ENCODE data around the gene CTXN1.
"Not testable (repeated sequence)": the region's sequence is repeated elsewhere in the genome, so short reads cannot be mapped to it uniquely, and the experiment has no call there.

Gene CTXN1

GRCh38 chr19:7944177-7944761, 18.3 kb upstream of the CTXN1 start:
- DNase-seq: peak; percentile 91

GRCh38 chr19:7943444-7944176, 17.7 kb upstream of the CTXN1 start, which contains the start of gene TIMM44:
Gene TIMM44 (minus strand): TSS chr19:7943666. CDS start chr19:7943651, 15 bp downstream.
- DNase-seq: peak; percentile 100

- no peak for DNase-seq
Measured at GRCh38 chr19:7942981-7943443, 17.1 kb upstream of the CTXN1 start.

GRCh38 chr19:7941895-7942596, 16.1 kb upstream of the CTXN1 start:
- no peak for DNase-seq

GRCh38 chr19:7940841-7941240, 14.9 kb upstream of the CTXN1 start:
- DNase-seq: no peak

GRCh38 chr19:7934766-7935165, 8.8 kb upstream of the CTXN1 start:
- DNase-seq: no peak

- DNase-seq: peak; percentile 19
Measured at GRCh38 chr19:7933828-7934725, 8.1 kb upstream of the CTXN1 start.

GRCh38 chr19:7933411-7933810, 7.5 kb upstream of the CTXN1 start:
- no peak for DNase-seq

- peak; percentile 7 for DNase-seq
Measured at GRCh38 chr19:7932930-7933300, 7.0 kb upstream of the CTXN1 start.

GRCh38 chr19:7932276-7932929, 6.5 kb upstream of the CTXN1 start:
- DNase-seq: peak; percentile 18

- DNase-seq: peak; percentile 21
Measured at GRCh38 chr19:7931221-7932061, 5.5 kb upstream of the CTXN1 start.

GRCh38 chr19:7930765-7931164, 4.8 kb upstream of the CTXN1 start:
- peak; percentile 14 for DNase-seq

- DNase-seq: not testable (repeated sequence)
Measured at GRCh38 chr19:7930030-7930429, 4.1 kb upstream of the CTXN1 start.

- DNase-seq: peak; percentile 51
Measured at GRCh38 chr19:7928741-7929701, 3.1 kb upstream of the CTXN1 start.

GRCh38 chr19:7928334-7928706, 2.4 kb upstream of the CTXN1 start:
- DNase-seq: peak; percentile 9

- no peak for DNase-seq
Measured at GRCh38 chr19:7927605-7928333, 1.8 kb upstream of the CTXN1 start.

- no peak for DNase-seq
Measured at GRCh38 chr19:7926727-7927604, 1.0 kb upstream of the CTXN1 start.

- DNase-seq: peak; percentile 84
Measured at GRCh38 chr19:7925171-7925851, 624 bp downstream of the CTXN1 start.

Measured in right hindlimb (tissue), 1 donor.